Spleen (tissue), 11 donors: Measurements from ENCODE around the gene GKN1. TPM values are rescaled to one million over a fixed set of nuclear protein-coding genes. Genes with fewer than 3 reads are reported as not detected.

Experiments
- DNase-seq: peaks from one replicate; pipeline ENCODE4 v3.0.0-alpha.2; 2020
- H3K27ac ChIP-seq, 8 donors: fragments of 200-600 bp; sonication (generic) in 7 of 8; 1 replicate in 4 of 8; 2 replicates in 4 of 8; pipeline versions ENCODE4 v1.5.0 to v1.8.0; 2016 to 2021; ENCODE audit warnings: inconsistent platforms in 4 of 8, mild to moderate bottlenecking in 4 of 8, moderate library complexity in 1 of 8
- H3K27me3 ChIP-seq, 7 donors: fragments of 200-600 bp; sonication (generic) in 6 of 7; replicated peaks in 1 of 7; 1 replicate in 4 of 7; 2 replicates in 3 of 7; pipeline versions ENCODE4 v1.5.0 to v1.8.0; 2016 to 2021; ENCODE audit warnings: inconsistent platforms in 3 of 7, mild to moderate bottlenecking in 1 of 7
- H3K36me3 ChIP-seq, 6 donors: fragments of 200-600 bp; sonication (generic) in 5 of 6; 1 replicate in 4 of 6; 2 replicates in 2 of 6; pipeline versions ENCODE4 v1.5.0 to v1.8.0; 2016 to 2021; ENCODE audit warnings: inconsistent platforms in 2 of 6
- H3K4me1 ChIP-seq, 6 donors: fragments of 200-600 bp; sonication (generic) in 5 of 6; 1 replicate in 3 of 6; 2 replicates in 3 of 6; pipeline versions ENCODE4 v1.5.0 to v1.8.0; 2016 to 2021; ENCODE audit warnings: inconsistent platforms in 3 of 6
- H3K4me3 ChIP-seq, 8 donors: fragments of 200-600 bp; sonication (generic) in 7 of 8; 1 replicate in 4 of 8; 2 replicates in 4 of 8; pipeline versions ENCODE4 v1.5.0 to v1.8.0; 2016 to 2021; ENCODE audit warnings: inconsistent platforms in 4 of 8, mild to moderate bottlenecking in 4 of 8, moderate library complexity in 2 of 8
- H3K9me3 ChIP-seq, 8 donors: fragments of 200-600 bp; sonication (generic) in 7 of 8; 1 replicate in 4 of 8; 2 replicates in 4 of 8; pipeline versions ENCODE4 v1.5.0 to v1.8.0; 2016 to 2021; ENCODE audit warnings: inconsistent platforms in 4 of 8
- CTCF ChIP-seq, 11 experiments: fragments of 200-600 bp in 7 of 11; fragments of 450-650 bp in 4 of 11; sonication (generic) in 4 of 11; IDR thresholded peaks in 8 of 11; conservative IDR thresholded peaks in 3 of 11; 1 replicate in 7 of 11; 2 replicates in 4 of 11; pipeline versions ENCODE4 v1.4.0 to v1.8.0; 2016 to 2021; ENCODE audit warnings: antibody characterized with exemption in 11 of 11, inconsistent platforms in 4 of 11, mild to moderate bottlenecking in 1 of 11
- POLR2A ChIP-seq, 3 donors: fragments of 450-650 bp; IDR thresholded peaks; one replicate each; pipeline ENCODE4 v1.5.1; 2017; ENCODE audit warnings: antibody characterized with exemption in 3 of 3, mild to moderate bottlenecking in 1 of 3
- POLR2AphosphoS5 ChIP-seq, 3 donors: sonication (generic); formaldehyde crosslinking; IDR thresholded peaks; one replicate each; pipeline ENCODE4 v1.5.1; 2017; ENCODE audit warnings: antibody characterized with exemption in 3 of 3
- WGBS, 5 donors: extraction: QIAGEN DNeasy Blood & Tissue Kit in 3 of 5; methylation state at CpG; one replicate each; pipeline versions ENCODE4 v1.1.5 to v1.1.7; 2013 to 2018; 5-methylcytosine and 5-hydroxymethylcytosine counted together
- intact Hi-C: fragments of 100-400 bp; cut with DNase I; formaldehyde crosslinking; loops from one replicate; pipeline ENCODE4 v1.15.0; 2023; ENCODE audit warnings: low total_unique reads
- polyA plus RNA-seq, 3 donors: library from polyadenylated mRNA; stranded (reverse); fragments of 200-250 nt; gene quantifications; one replicate each; pipeline ENCODE4 v1.2.1, GENCODE V29; 2013
- total RNA-seq, 7 donors: library from RNA; depleted of rRNA in 3 of 7; stranded (reverse); fragments of >200 nt in 3 of 7; fragmentation: NEBNext Ultra II Directional in 4 of 7; extraction: Animal tissue kit (Norgen Biotek cat#: 25700) in 4 of 7; gene quantifications; one replicate each; pipeline versions ENCODE4 v1.1.0 to v1.2.1, GENCODE V29; 2016 to 2021
- donor health status: healthy with polysubstance abuse.
- donor health status: DM: no; HTN: no; CAD: no; lungs with moderate emphysema.
- donor health status: DM: no; HTN: no; CAD: no.
- donor health status: Bipolar disorder and iron deficiency.
- donor health status: healthy.
- donor health status: DM: no; HTN: no; CAD: no.
- donor health status: DM: yes; HTN: yes; CAD: no.

The GKN1 gene
- total and polyA plus RNA-seq, 10 donors: 0.28 TPM; not detected in 9

DNA sequence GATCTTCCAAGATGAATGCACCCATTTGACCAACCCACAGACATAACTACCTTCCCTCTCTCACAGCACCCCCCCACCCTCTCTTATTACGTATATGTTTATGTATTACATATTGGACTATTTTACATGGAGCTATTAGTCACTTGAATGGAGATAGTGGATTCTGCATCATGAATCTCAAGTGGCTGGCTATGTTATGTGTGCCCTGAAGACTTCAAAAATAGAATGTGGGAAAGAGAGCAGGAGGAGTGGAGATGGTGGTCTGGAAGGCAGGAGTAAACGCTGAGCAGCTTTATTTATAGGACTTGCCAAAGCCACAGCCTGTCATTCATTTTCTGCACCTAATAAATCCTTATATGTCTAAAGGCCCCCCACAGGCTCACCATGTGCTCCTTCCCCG lies 43.4 kb downstream of the GKN1 start:
- WGBS, 5 donors: 59 to 68% (median 63%) methylated on average over 3 of the region's 3 CpGs
- no peaks in the 10 kb centered on the region for H3K9me3 ChIP-seq
- no peak overlapping the region for H3K4me3 ChIP-seq
- intact Hi-C loops: no loop called here
- peaks cover 4 to 73% (median 31%) of the 10 kb centered on the region in 7 donors for H3K27me3 ChIP-seq
- H3K27ac ChIP-seq: peak overlapping the region in 1 of 8 donors; percentile 13
- DNase-seq: no peak
- peaks cover 7 to 19% (median 14%) of the 10 kb centered on the region in 6 donors for H3K4me1 ChIP-seq
- TF ChIP-seq POLR2AphosphoS5 (IDR thresholded peaks at IDR 0.05) (no peak), POLR2A (IDR thresholded peaks at IDR 0.05) (no peak), CTCF (IDR thresholded peaks at IDR 0.05 in 8 of 11, conservative IDR thresholded peaks at IDR 0.05 in 3 of 11) (no peak)
- H3K36me3 ChIP-seq: no peaks in the 10 kb centered on the region

GRCh38 chr2:69018678-69019095 lies 44.3 kb downstream of the GKN1 start:
- TF ChIP-seq POLR2A (IDR thresholded peaks at IDR 0.05) (no peak), POLR2AphosphoS5 (IDR thresholded peaks at IDR 0.05) (no peak), CTCF (IDR thresholded peaks at IDR 0.05 in 8 of 11, conservative IDR thresholded peaks at IDR 0.05 in 3 of 11) (no peak)
- Histone ChIP-seq H3K27me3 (peaks cover 4 to 67% (median 25%) of the 10 kb centered on the region in 7 donors), H3K36me3 (no peaks in the 10 kb centered on the region), H3K27ac (no peak overlapping the region), H3K4me1 (peaks cover 2 to 10% (median 7%) of the 10 kb centered on the region in 6 donors), H3K9me3 (no peaks in the 10 kb centered on the region), H3K4me3 (no peak overlapping the region)
- intact Hi-C loops: no loop called here
- WGBS, 5 donors: 77 to 90% (median 80%) methylated on average over 4 of the region's 4 CpGs
- DNase-seq: no peak

GRCh38 chr2:69020496-69021426 lies 46.3 kb downstream of the GKN1 start:
- Histone ChIP-seq H3K9me3 (no peaks in the 10 kb centered on the region), H3K4me1 (peaks cover 0 to 3% (median 0%) of the 10 kb centered on the region in 6 donors), H3K27ac (no peak overlapping the region), H3K36me3 (no peaks in the 10 kb centered on the region), H3K27me3 (peaks cover 0 to 59% (median 6%) of the 10 kb centered on the region in 7 donors), H3K4me3 (no peak overlapping the region)
- WGBS, 5 donors: 61 to 76% (median 69%) methylated on average over 8 of the region's 8 CpGs
- intact Hi-C loops: no loop called here
- DNase-seq: no peak
- TF ChIP-seq POLR2A (IDR thresholded peaks at IDR 0.05) (no peak), POLR2AphosphoS5 (IDR thresholded peaks at IDR 0.05) (no peak), CTCF (IDR thresholded peaks at IDR 0.05 in 8 of 11, conservative IDR thresholded peaks at IDR 0.05 in 3 of 11) (no peak)

- intact Hi-C loops: no loop called here
- H3K36me3 ChIP-seq: no peaks in the 10 kb centered on the region
- no peak overlapping the region for H3K27ac ChIP-seq
- no peak overlapping the region for H3K4me3 ChIP-seq
- 67 to 82% (median 79%) methylated on average over 4 of the region's 4 CpGs for WGBS, 5 donors
- TF ChIP-seq POLR2A (IDR thresholded peaks at IDR 0.05): no peak
- TF ChIP-seq POLR2AphosphoS5 (IDR thresholded peaks at IDR 0.05): no peak
- TF ChIP-seq CTCF (IDR thresholded peaks at IDR 0.05 in 8 of 11, conservative IDR thresholded peaks at IDR 0.05 in 3 of 11): no peak
- H3K27me3 ChIP-seq: peaks cover 0 to 52% (median 6%) of the 10 kb centered on the region in 7 donors
- no peak for DNase-seq
- no peaks in the 10 kb centered on the region for H3K9me3 ChIP-seq
- H3K4me1 ChIP-seq: peaks cover 0 to 9% (median 0%) of the 10 kb centered on the region in 6 donors
Measured at GRCh38 chr2:69021727-69022126, 47.3 kb downstream of the GKN1 start.
